Right ventricle myocardium inferior (tissue), 1 donor: ENCODE results near the gene ZNF532. TPM values are rescaled to one million over a fixed set of nuclear protein-coding genes. Genes with fewer than 3 reads are reported as not detected.
A peak's percentile ranks its signal among the peaks of the same experiment; 100 is the strongest.
"Not testable (repeated sequence)": the region's sequence is repeated elsewhere in the genome, so short reads cannot be mapped to it uniquely, and the experiment has no call there.

Source experiments
- ATAC-seq: fragments of 200-7000 bp; cut with Tn5 transposase; one replicate; pipeline ENCODE4 v1.9.1; 2020; ENCODE audit warnings: mild to moderate bottlenecking, moderate library complexity
- DNase-seq: peaks from one replicate; pipeline ENCODE4 v3.0.0; 2021; ENCODE audit errors: missing footprints
- intact Hi-C: fragments of 100-400 bp; cut with DNase I; formaldehyde crosslinking; loops from one replicate; pipeline ENCODE4 v1.11.0; 2022
- total RNA-seq: library from RNA; stranded (reverse); fragmentation: NEBNext Ultra II Directional; extraction: Animal tissue kit (Norgen Biotek cat#: 25700); gene quantifications from one replicate; pipeline ENCODE4 v1.2.1, GENCODE V29; 2021
- donor health status: DM: no; HTN: yes; CAD: no; lungs with severe emphysema.

The ZNF532 gene
- total RNA-seq, 1 donor from 2014 or later, result 64.1 TPM

DNA sequence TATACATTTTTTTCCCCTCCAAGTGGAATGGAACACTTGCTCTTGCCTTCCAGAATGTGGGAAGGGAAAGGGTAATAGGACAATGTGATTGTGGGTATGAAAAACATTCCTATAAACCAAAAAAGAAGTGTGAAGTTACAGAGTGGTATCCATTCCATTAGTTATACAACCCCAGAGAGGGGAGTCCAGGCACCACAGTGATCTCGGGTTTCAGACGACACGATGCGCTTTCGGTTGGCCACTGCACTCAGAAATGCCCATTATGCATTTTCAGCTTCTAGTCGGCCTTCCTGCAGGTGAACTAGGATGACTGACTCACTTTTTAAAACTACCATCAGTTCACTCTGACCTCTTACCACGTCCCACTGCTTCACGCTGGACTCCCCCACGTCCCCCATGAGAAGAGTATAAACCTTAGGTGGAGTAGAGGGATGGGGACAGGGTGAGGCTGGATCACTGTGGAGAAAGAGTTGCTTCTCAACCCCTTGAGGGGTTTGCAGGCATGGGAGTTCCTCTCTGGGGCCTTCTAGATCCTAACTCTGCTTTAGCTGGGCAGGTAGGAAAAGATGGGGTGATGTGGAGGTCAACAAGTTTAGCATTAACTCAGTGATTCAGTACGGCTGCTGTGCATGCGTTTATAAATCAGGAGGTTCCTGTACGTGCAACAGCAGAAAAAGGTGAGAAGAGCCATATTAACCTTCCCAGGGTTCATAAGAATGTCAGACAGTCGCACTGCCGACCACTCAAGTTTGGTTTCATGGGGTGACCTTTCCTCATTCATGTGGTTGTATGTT lies 50.5 kb downstream of the ZNF532 start:
- intact Hi-C loops, result no loop called here
- DNase-seq (no peak), ATAC-seq (no peak)

DNA sequence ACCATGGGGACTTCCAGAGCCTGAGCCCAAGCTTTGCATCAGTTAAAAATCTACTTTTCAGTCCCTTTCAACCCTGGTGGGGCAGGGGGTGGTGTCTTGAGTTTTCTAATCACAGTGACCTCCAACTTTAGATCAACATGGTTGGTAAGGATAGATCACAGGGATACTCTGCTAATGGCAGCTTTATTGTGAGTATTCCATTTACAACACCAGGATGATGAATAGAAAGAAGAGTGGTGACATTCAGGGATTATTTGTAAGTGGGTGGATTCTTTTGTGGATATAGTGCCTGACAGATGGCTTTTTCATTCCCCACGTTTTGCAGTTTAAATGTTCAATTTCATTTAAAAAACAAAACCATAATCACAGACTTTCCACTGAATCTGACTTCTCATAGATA lies 51.3 kb downstream of the ZNF532 start:
- ATAC-seq (no peak), DNase-seq (no peak)
- intact Hi-C loops, result no loop called here

DNA sequence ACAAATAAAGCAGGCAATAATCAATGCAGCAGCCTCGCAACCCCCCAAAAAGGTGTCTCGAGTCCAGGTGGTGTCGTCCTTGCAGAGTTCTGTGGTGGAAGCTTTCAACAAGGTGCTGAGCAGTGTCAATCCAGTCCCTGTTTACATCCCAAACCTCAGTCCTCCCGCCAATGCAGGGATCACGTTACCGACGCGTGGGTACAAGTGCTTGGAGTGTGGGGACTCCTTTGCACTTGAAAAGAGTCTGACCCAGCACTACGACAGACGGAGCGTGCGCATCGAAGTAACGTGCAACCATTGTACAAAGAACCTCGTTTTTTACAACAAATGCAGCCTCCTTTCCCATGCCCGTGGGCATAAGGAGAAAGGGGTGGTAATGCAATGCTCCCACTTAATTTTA lies 55.3 kb downstream of the ZNF532 start:
- ATAC-seq, intact Hi-C loops: not testable (repeated sequence)

DNA sequence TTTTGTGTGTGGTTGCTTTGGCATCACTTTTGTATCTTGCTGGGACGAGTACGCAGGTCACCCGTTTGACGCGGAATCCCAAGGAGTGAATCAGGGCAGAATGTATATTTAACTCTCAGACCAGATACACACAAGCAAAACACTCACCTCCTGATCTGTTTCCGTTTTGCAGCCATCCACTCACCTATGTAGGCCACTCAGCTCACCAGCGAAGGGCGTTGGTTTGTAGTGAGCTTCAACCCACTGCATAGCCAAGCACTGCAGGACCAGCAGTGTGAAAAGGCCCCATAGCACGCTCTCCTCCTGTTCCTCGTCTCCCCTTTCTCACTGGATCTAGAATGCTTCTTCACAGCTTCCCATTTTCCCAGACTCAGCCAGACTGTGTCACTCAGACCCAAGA lies 58.3 kb downstream of the ZNF532 start:
- ATAC-seq (no peak), DNase-seq (no peak)
- intact Hi-C loops, result no loop called here

More for the DNA sequence above, 55.3 kb downstream of the ZNF532 start:
- DNase-seq, result not testable (repeated sequence)

DNA sequence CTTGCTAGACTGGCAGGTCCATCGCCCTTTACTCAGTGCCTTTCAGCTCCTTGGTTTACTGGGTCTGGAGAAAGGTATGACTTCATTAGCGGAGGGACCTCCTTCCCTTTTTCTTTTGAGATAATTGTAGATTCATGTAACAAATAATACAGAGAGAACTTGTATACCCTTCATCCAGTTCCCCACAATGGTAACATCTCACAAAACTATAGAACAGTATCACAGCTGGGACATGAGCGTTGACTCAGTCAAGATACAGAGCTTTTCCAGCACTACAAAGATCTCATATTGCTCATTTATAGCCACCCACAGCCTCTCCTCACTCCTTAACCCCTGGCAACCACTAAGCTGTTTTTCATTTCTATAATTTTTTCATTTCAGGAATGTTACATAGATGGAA lies 59.8 kb downstream of the ZNF532 start:
- intact Hi-C loops, result no loop called here
- no peak for DNase-seq
- ATAC-seq, result no peak

DNA sequence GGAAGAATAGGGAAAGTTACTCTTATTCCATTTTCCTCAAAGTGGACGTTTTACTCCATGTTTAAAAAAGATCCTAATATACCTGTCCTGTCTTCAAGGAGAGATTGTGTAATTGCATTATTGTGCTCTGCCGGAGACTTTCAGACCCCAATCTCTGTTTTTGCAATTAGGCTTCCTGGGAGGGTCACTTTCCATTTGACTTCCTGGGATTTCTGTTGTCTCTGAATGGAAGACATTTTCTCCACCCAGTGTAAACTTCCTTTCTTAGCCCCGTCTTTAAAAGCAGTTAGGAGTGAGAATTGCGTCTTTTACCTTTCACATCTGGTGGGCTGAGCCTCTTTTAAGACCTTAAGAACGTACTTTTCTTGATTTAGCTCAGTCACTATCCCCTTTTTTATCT lies 63.0 kb downstream of the ZNF532 start:
- ATAC-seq (no peak), DNase-seq (no peak)
- intact Hi-C loops, result loop anchor here (5.0 kb wide), 1 partner anchor 65 kb away; the partner anchor contains the start of gene ZNF532

DNA sequence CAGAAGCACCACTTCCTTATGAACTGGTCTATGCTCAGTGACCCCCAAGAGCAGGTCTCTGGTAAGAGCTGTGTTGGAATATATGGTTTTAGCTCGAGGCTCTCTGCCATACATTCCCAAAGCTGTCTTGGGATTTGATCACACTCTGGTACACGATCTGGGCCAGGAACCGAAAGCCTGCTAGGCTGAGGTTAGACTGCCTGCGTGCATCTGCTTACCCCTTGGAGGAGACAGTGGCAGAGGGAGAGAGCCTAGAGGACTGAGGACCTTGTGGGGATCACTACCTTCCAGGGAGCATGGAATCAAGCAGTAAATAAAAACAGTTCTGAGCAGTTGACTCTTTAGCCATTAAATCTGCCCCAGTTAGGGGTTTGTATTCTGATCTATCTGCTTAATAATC lies 63.7 kb downstream of the ZNF532 start:
- intact Hi-C loops, result loop anchor here (5.0 kb wide), 1 partner anchor 66 kb away; the partner anchor contains the start of gene ZNF532
- DNase-seq, result no peak
- peak; percentile 30 for ATAC-seq

DNA sequence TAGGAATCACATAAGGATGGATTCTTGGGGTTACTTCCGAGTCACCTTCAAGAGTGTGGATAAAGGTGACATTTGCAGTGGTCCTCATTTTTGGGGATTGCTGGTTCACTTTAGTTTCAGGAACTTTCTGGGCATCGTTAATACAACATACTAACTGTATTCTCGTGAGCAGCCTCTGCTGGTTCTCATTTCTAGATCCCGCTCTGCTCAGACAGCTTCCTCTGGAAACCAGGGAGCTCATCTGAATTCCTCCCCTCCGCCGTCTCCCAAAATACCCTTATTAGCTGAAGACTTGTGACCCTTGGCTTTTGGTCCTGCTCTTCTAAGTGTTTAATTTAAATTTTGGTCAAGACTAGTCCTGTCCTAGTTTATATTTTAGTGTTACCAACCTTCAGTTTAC lies 64.5 kb downstream of the ZNF532 start:
- intact Hi-C loops, result loop anchor here (5.0 kb wide), 1 partner anchor 67 kb away; the partner anchor contains the start of gene ZNF532
- no peak for ATAC-seq

DNA sequence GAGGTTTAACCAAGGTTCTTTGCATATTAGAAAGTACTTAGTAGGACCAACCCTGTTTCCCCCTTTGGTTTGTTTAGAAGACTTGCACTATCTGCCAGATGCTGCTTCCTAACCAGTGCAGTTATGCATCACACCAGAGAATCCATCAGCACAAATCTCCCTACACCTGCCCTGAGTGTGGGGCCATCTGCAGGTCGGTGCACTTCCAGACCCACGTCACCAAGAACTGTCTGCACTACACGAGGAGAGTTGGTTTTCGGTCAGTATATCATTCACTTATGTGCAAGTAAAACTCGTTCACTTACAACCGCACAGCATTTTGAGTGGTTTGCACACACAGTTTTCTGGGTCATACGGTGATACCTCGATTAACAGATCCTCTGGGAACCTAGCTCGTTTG lies 69.7 kb downstream of the ZNF532 start:
- intact Hi-C loops, result no loop called here
- ATAC-seq, result no peak
- DNase-seq, result no peak

More for the DNA sequence above, 64.5 kb downstream of the ZNF532 start:
- DNase-seq, result no peak

DNA sequence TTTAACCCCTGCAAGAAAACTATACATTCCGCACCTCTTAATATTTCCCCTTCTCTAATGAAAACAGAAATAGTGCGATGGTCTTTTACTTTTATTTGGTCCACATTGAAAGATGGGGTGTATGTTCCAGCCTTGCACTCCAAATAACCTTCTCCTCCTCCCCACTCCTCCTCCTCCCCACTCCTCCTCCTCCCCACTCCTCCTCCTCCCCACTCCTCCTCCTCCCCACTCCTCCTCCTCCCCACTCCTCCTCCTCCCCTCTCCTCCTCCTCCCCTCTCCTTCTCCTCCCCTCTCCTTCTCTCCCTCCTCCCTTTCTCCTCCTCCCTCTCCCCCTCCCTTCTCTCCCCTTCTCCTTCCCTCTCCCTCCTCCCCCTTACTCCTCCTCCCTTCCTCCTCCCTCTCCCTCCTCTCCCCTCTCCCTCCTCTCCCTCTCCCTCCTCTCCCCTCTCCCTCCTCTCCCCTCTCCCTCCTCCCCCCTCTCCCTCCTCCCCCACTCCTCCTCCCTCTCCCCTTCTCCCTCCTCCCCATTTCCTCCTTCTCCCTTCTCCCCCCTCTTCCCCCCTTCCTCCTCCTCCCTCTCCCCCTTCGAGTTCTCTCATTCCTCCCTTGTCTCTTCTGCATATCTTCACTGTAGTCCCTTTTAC lies 70.4 kb downstream of the ZNF532 start:
- intact Hi-C loops, result no loop called here
- DNase-seq (no peak), ATAC-seq (no peak)

DNA sequence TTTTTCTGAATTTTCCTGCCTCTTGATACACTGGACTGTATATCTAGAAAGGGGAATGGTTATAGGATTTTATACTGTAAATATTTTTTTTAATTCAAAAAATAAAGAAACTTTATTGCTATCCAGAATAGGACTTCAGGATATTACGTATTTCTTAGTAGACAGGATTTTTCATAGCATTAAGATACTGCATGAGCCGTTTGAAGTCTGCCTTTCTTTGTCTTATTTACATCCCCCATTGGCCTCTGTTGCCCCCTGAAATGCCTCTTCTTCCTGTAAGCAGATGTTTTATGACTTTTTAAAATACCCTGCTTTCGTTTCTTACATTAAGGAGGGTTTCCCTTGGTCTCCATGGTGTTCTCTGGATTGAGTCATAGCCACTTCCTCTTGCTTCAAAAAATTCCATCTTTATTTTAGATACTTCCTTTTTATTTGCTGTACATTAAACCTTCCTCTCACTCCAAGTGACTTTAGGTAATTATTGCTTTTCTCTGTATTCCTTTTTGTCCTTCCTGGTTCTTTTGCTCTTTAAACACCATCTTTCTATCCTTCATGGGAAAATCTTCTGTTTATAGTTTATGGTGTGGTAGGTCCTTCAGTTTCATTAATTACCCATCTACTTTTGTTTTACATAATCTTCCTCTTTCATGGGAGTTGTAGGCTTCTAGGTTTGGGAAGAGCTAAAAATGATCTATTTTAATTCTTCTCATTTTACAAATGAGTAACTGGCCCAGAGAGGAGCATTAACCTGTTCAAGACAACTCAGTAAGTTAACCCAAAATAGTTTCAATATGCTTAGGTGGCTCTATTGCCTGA lies 72.6 kb downstream of the ZNF532 start:
- ATAC-seq (no peak), DNase-seq (no peak)
- intact Hi-C loops, result no loop called here

DNA sequence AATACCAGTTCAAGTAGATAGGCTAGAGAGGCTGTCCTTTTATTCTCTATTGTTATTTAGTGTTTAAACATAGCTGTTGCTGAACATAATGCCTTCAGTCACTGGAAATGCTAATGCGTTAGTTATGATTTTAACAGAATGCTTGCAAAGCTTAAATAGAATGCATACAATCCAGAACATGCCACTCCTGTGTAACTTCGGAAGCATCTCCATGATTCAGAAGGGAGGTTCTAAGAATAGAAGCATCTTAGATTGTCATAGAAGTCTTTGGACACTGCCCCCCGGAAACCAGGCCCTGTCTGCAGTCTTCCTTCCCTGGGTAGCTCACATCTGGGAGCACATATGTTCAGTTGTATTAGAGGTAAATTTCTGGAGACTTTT lies 73.2 kb downstream of the ZNF532 start:
- intact Hi-C loops, result no loop called here
- no peak for ATAC-seq

DNA sequence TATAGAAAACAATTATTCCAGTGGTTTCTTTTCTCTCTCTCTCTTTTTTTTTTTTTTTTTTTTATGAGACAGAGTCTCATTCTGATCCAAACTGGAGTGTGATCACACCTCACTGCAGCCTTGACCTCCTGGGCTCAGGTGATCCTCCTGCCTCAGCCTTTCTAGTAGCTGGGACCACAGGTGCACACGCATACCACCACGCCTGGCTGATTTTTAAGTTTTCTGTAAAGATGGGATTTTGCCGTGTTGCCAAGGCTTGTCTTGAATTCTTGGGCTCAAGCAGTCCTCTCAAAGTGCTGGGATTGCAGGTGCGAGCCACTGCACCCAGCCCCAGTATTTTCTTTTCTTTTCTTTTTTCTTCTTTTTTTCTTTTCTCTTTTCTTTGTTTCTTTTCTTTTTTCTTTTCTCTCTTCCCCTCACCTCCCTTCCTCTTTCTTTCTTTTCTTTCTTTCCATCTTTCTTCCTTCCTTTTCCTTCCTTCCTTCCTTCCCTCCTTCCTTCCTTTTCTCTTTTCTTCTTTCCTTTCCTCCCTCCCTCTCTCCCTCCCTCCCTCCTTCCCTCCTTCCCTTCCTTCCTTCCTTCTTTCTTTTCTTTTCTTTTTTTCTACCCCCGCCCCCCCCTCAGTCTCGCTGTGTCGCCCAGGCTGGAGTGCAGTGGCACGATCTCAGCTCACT lies 76.9 kb downstream of the ZNF532 start:
- DNase-seq (no peak), ATAC-seq (no peak)
- intact Hi-C loops, result no loop called here

More for the DNA sequence above, 73.2 kb downstream of the ZNF532 start:
- DNase-seq, result no peak

DNA sequence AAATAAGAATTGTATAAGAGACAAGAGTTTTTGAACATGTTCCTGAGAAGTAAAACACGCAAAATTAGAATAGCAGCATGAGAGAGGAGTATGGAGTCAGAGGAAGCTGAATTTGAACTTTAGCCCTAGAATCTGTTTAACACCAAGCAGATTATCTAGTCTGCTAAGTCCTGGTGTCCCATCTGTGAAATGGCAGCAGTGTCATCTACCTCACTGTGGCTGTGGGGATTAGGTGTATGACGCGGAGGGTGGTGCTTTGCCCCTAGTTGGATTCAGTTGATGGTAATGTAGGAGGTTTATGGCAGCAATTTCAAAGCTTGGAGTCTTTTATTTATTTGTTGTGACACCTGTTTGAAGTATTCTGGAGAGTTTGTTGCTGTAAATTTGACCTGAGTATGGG lies 79.2 kb downstream of the ZNF532 start:
- no peak for DNase-seq
- intact Hi-C loops, result no loop called here
- no peak for ATAC-seq

DNA sequence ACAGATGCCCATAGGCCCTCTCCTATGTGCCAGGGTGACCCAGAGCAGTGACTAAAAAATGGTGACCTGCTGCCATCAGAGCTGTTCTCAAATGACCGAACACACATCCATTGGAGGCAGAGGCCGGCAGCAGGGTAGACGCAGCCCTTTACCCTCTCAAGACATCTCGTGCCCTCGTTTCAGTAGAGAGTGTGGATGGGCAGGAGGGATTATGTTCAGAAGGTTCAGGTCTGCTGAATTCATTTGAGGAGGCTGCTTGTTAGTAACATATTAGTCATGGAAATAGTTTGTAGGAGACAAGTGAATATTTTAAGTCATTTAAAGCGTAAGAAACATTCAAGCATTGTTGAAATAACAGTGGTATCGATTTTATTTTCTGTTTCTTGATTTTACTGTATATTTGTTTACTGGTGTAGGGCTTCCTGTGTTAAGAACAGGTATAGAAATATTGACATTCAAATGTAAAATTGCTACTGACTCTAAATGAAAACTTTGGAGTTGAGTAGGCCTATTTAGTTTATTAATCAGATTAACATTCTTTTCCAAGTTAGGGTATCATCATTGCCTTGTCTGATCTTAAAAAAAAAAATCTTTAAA lies 82.6 kb downstream of the ZNF532 start:
- intact Hi-C loops, result no loop called here
- ATAC-seq (no peak), DNase-seq (no peak)

DNA sequence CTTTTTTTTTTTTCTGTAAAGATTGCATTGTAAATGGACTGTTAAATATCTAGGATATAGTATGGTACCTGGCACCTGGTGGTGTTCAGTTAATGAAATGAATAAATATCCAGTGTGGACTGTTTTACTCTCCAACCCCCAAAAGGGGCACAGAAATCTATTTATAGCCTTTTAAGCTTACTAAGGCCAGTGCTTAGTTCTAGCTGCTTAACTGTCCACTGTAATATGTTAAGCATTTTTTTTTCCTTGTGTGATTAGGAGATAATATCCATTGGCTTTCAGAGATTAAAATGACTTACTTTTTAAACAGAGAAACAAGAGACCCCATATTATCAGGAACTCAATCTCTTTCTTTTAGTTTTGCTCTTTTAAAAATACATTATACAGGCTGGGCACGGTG lies 84.4 kb downstream of the ZNF532 start:
- ATAC-seq (no peak), DNase-seq (no peak)
- intact Hi-C loops, result no loop called here

DNA sequence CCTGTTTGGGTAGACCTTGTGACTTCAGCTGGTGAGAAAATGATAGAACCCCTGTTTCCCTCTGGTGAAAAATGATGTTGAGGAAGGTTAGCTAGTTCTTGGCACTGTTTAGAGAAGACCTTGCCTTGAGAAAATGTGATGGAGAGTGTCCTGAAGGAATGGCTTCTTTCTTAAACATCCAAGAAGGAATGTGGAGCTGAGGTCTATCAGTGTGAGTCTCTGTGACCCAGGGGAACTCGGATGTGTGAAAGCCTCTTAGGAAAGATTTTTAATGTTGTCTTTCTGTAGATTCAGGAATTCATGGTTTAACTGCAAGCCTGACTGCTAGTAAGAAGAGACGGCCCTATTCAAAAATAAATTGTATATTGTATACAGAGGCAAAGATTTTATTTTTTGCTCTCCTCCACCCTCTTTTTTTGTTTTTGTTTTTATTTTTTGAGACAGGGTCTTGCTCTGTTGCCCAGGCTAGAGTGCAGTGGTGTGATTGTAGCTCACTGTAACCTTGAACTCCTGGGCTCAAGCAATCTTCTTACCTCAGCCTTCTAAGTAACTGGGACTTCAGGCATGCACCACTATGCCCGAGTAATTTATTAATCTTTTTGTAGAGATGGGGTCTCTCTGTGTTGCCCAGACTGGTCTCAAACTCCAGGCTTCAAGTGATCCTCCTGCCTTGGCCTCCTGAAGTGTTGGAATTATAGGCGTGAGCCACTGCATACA lies 87.5 kb downstream of the ZNF532 start:
- DNase-seq (no peak), ATAC-seq (no peak)
- intact Hi-C loops, result no loop called here

DNA sequence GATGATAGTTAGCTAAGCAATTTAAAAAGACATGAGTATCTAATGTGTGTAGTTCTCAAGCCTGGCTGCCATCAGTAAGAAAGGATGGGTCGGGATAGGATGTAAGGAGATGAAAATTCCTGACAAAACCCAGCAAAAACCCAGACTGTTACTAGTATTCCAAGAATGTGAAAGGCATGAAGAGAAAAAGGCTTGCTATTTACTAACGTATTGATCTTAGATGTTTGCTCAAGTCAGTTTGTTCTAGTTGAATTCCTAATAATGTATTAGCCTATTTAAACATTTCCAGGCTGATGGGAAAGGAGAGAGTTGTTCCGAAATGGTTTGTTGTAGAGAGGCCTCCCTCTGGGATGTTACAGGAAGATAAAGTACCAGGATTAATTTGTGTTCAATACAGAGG lies 88.2 kb downstream of the ZNF532 start:
- DNase-seq (no peak), ATAC-seq (no peak)
- intact Hi-C loops, result no loop called here
